GM19328 (cell line): Measurements from ENCODE around the gene HCRT.
"Not testable (repeated sequence)": the region's sequence is repeated elsewhere in the genome, so short reads cannot be mapped to it uniquely, and the experiment has no call there.

Source experiments
- ATAC-seq: cut with Tn5 transposase; IDR thresholded peaks from one replicate; pipeline ENCODE4 v1.9.1; 2021; ENCODE audit warnings: mild to moderate bottlenecking, moderate library complexity; ENCODE audit not compliant: unreplicated experiment

Gene HCRT

GRCh38 chr17:42199416-42200011 lies 14.3 kb upstream of the HCRT start:
- no peak for ATAC-seq

GRCh38 chr17:42198897-42199296 lies 13.6 kb upstream of the HCRT start:
- ATAC-seq: no peak

GRCh38 chr17:42197564-42198156 lies 12.4 kb upstream of the HCRT start:
- no peak for ATAC-seq

- ATAC-seq: peak; percentile 87
Measured at GRCh38 chr17:42193969-42194899, 9.0 kb upstream of the HCRT start, which contains the start of gene GHDC. TSS of gene GHDC (minus strand) at chr17:42194494. CDS start at chr17:42193581, 913 bp downstream.

- no peak for ATAC-seq
Measured at GRCh38 chr17:42193216-42193968, 8.1 kb upstream of the HCRT start.

- ATAC-seq: no peak
Measured at GRCh38 chr17:42192189-42193126, 7.2 kb upstream of the HCRT start.

- no peak for ATAC-seq
Measured at GRCh38 chr17:42191275-42191608, 6.0 kb upstream of the HCRT start.

- ATAC-seq: no peak
Measured at GRCh38 chr17:42190491-42191274, 5.4 kb upstream of the HCRT start.

GRCh38 chr17:42189651-42189965 lies 4.4 kb upstream of the HCRT start:
- no peak for ATAC-seq

- ATAC-seq: no peak
Measured at GRCh38 chr17:42188749-42189650, 3.7 kb upstream of the HCRT start.

- no peak for ATAC-seq
Measured at GRCh38 chr17:42187833-42188232, 2.6 kb upstream of the HCRT start.

GRCh38 chr17:42186191-42186590 lies 939 bp upstream of the HCRT start:
- ATAC-seq: not testable (repeated sequence)

GRCh38 chr17:42185621-42185930 lies 324 bp upstream of the HCRT start:
- ATAC-seq: no peak

- no peak for ATAC-seq
Measured at GRCh38 chr17:42183741-42184711, 1.2 kb downstream of the HCRT start.

GRCh38 chr17:42182927-42183734 lies 2.1 kb downstream of the HCRT start:
- no peak for ATAC-seq

- ATAC-seq: no peak
Measured at GRCh38 chr17:42181851-42182207, 3.4 kb downstream of the HCRT start.
